ENCODE results near the gene ANO3. TPM values are rescaled to one million over a fixed set of nuclear protein-coding genes. Genes with fewer than 3 reads are reported as not detected.

Gene ANO3
- total and polyA plus RNA-seq, 2 donors (not counting 1 experiment from before 2014, with no cell fraction given): not detected

GRCh38 chr11:26510164-26510563 lies 178.2 kb downstream of the ANO3 start:
- Mint-ChIP-seq H3K4me3 (no peak overlapping the region), H3K9me3 (ENCODE audit: insufficient read depth) (no peaks in the 10 kb centered on the region), H3K27ac (no peak overlapping the region), H3K4me1 (no peaks in the 10 kb centered on the region), H3K27me3 (no peaks in the 10 kb centered on the region)
- H3K79me2 ChIP-seq (ENCODE audit: control insufficient read depth, insufficient read depth, low read length): no peaks in the 10 kb centered on the region
- no CpG with 5 or more reads among the region's 2 CpGs for WGBS (ENCODE audit: insufficient coverage)
- H2AFZ ChIP-seq (ENCODE audit: insufficient read depth, low read depth, low read length, poor library complexity, severe bottlenecking): no peak overlapping the region
- no peak overlapping the region for H3K9ac ChIP-seq (ENCODE audit: low read length)
- no peak for TF ChIP-seq CTCF (IDR thresholded peaks at IDR 0.05)
- TF ChIP-seq EZH2 (IDR thresholded peaks at IDR 0.05; ENCODE audit: borderline replicate concordance, insufficient read depth, low read depth, low read length, poor library complexity, severe bottlenecking): no peak
- no peaks in the 10 kb centered on the region for H3K9me3 ChIP-seq (ENCODE audit: control extremely low read depth in 1 of 3, control insufficient read depth in 2 of 3, insufficient read depth in 1 of 3, low read length in 2 of 3)
- no peaks in the 10 kb centered on the region for H3K4me1 ChIP-seq (ENCODE audit: control insufficient read depth in 2 of 2, insufficient read depth in 2 of 2, low read length in 2 of 2)
- H3K27ac ChIP-seq (ENCODE audit: low read length in 2 of 2): no peak overlapping the region
- CTCF ChIA-PET: interaction anchor here (1.0 kb wide), 1 partner anchor 15 kb away, joined by 3 read pairs; no protein-coding TSS in a partner anchor
- no peak overlapping the region for H3K4me2 ChIP-seq (replicated peaks; ENCODE audit: low read depth, low read length, poor library complexity, severe bottlenecking)
- DNase-seq (no peak), ATAC-seq (ENCODE audit: low read depth) (no peak)
- no peak overlapping the region for H3K4me3 ChIP-seq (ENCODE audit: control extremely low read depth in 1 of 5, extremely low read depth in 1 of 5, insufficient read depth in 1 of 5, low read depth in 2 of 5, low read length in 4 of 5)
- POLR2A ChIA-PET: no interaction called here
- H3K27me3 ChIP-seq (replicated peaks in 1 of 4; ENCODE audit: control extremely low read depth in 1 of 4, control insufficient read depth in 3 of 4, insufficient read depth in 4 of 4, low read length in 3 of 4): no peaks in the 10 kb centered on the region
- no peaks in the 10 kb centered on the region for H3K36me3 ChIP-seq (replicated peaks in 1 of 2; ENCODE audit: control extremely low read depth in 1 of 2, control insufficient read depth in 1 of 2, extremely low read depth in 1 of 2, insufficient read depth in 2 of 2, low read length in 1 of 2)
- H4K20me1 ChIP-seq (ENCODE audit: control insufficient read depth, insufficient read depth, low read length, poor library complexity, severe bottlenecking): no peaks in the 10 kb centered on the region
- intact Hi-C loops (cut with micrococcal nuclease): no loop called here

DNA sequence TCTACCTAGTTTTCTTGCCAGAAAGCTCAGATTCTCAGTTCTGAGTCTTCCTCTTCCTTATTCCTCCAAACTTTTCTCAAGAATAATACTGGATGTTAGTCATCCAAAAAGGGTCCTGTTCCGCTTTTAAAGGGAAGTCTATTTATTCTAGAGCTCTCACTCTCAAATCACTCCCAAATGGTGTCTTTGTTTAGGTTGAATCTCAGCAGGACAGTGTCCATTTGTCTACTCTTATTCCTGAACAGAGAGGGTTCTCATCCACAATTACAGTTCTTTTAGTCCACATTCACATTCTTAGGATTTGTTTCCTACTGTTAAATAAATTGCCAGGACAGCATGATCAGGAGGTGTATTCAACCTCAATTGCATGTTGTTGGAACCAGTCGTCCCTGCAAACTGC lies 178.8 kb downstream of the ANO3 start:
- H3K4me1 ChIP-seq (ENCODE audit: control insufficient read depth in 2 of 2, insufficient read depth in 2 of 2, low read length in 2 of 2): no peaks in the 10 kb centered on the region
- no peaks in the 10 kb centered on the region for H4K20me1 ChIP-seq (ENCODE audit: control insufficient read depth, insufficient read depth, low read length, poor library complexity, severe bottlenecking)
- H3K27ac Mint-ChIP-seq: no peak overlapping the region
- H3K4me3 ChIP-seq (ENCODE audit: control extremely low read depth in 1 of 5, extremely low read depth in 1 of 5, insufficient read depth in 1 of 5, low read depth in 2 of 5, low read length in 4 of 5): no peak overlapping the region
- no peaks in the 10 kb centered on the region for H3K9me3 ChIP-seq (ENCODE audit: control extremely low read depth in 1 of 3, control insufficient read depth in 2 of 3, insufficient read depth in 1 of 3, low read length in 2 of 3)
- ChIA-PET POLR2A (no interaction called here), CTCF (interaction anchor here (1.0 kb wide), 1 partner anchor 16 kb away, joined by 3 read pairs; no protein-coding TSS in a partner anchor)
- H3K79me2 ChIP-seq (ENCODE audit: control insufficient read depth, insufficient read depth, low read length): no peaks in the 10 kb centered on the region
- intact Hi-C loops (cut with micrococcal nuclease): no loop called here
- H3K4me3 Mint-ChIP-seq: no peak overlapping the region
- no peak overlapping the region for H3K9ac ChIP-seq (ENCODE audit: low read length)
- no peaks in the 10 kb centered on the region for H3K27me3 ChIP-seq (replicated peaks in 1 of 4; ENCODE audit: control extremely low read depth in 1 of 4, control insufficient read depth in 3 of 4, insufficient read depth in 4 of 4, low read length in 3 of 4)
- H3K36me3 ChIP-seq (replicated peaks in 1 of 2; ENCODE audit: control extremely low read depth in 1 of 2, control insufficient read depth in 1 of 2, extremely low read depth in 1 of 2, insufficient read depth in 2 of 2, low read length in 1 of 2): no peaks in the 10 kb centered on the region
- H3K4me1 Mint-ChIP-seq: no peaks in the 10 kb centered on the region
- no peak overlapping the region for H2AFZ ChIP-seq (ENCODE audit: insufficient read depth, low read depth, low read length, poor library complexity, severe bottlenecking)
- no peaks in the 10 kb centered on the region for H3K27me3 Mint-ChIP-seq
- no peak for TF ChIP-seq EZH2 (IDR thresholded peaks at IDR 0.05; ENCODE audit: borderline replicate concordance, insufficient read depth, low read depth, low read length, poor library complexity, severe bottlenecking)
- WGBS (ENCODE audit: insufficient coverage): 70% methylated on average over 1 of the region's 2 CpGs
- H3K9me3 Mint-ChIP-seq (ENCODE audit: insufficient read depth): no peaks in the 10 kb centered on the region
- no peak overlapping the region for H3K4me2 ChIP-seq (replicated peaks; ENCODE audit: low read depth, low read length, poor library complexity, severe bottlenecking)
- no peak for ATAC-seq (ENCODE audit: low read depth)
- no peak overlapping the region for H3K27ac ChIP-seq (ENCODE audit: low read length in 2 of 2)
- DNase-seq: no peak
